ENCODE data around the gene WTAP. TPM values are rescaled to one million over a fixed set of nuclear protein-coding genes. Genes with fewer than 3 reads are reported as not detected.
"Not testable (repeated sequence)": the region's sequence is repeated elsewhere in the genome, so short reads cannot be mapped to it uniquely, and the experiment has no call there.

The WTAP gene
- total RNA-seq, 2 experiments from 2014 or later: 87.2 to 91.5 TPM

DNA sequence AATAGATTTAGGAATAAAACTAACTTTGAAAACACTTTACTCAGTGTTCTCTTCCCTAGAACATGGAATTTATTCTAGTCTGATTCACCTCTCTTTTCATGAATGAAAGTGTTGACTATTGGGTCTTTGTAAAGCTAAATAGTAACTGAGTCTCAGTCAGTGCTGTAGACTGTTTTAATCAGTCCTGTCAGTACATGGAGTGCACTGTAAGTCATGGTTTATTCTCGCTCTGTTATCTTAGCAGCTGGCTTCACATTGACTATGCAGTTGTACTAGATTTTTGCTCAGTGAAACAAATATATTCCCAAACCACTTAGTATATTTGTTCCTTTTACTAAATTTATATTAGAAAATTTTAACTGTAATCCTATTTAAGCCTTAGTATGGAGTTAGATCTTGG lies 19.5 kb downstream of the WTAP start:
- CTCF ChIA-PET: interaction anchor here (1.3 to 1.5 kb wide), 2 partner anchors 15 to 18 kb away, joined by 3 to 4 read pairs; no protein-coding TSS in a partner anchor
- intact Hi-C loops (cut with DNase I, micrococcal nuclease): no loop called here

DNA sequence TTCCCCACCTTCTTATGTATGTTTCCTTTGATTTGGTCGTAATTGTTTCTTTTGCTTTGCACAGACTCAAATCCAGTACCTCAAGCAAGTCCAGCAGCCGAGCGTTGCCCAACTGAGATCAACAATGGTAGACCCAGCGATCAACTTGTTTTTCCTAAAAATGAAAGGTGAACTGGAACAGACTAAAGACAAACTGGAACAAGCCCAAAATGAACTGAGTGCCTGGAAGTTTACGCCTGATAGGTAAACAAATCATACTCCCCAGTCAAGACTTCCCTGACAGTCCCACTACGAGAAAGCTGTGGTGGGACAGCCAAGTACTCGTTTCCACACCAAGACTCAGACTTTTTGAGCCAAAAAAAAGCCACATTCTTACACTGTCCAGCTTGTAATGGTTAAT lies 20.8 kb downstream of the WTAP start:
- H3K4me3 Mint-ChIP-seq; ATAC-seq; intact Hi-C loops (cut with DNase I, micrococcal nuclease); H3K9me3 Mint-ChIP-seq (ENCODE audit: low read depth); DNase-seq; H3K4me1 Mint-ChIP-seq; H3K27me3 Mint-ChIP-seq; POLR2A ChIA-PET: not testable (repeated sequence)
- Mint-ChIP-seq H3K36me3 (ENCODE audit: low read depth) (peaks cover 56% of the 10 kb centered on the region), H3K27ac (peak overlapping the region; percentile 70)
- CTCF ChIA-PET: interaction anchor here (0.7 to 1.3 kb wide), 2 partner anchors 17 to 49 kb away, joined by 3 read pairs; no protein-coding TSS in a partner anchor

More for the DNA sequence above, 19.5 kb downstream of the WTAP start:
- H3K27ac Mint-ChIP-seq: no peak overlapping the region
- H3K27me3 Mint-ChIP-seq: no peaks in the 10 kb centered on the region
- no peak for DNase-seq
- H3K36me3 Mint-ChIP-seq (ENCODE audit: low read depth): peaks cover 58% of the 10 kb centered on the region
- no peak overlapping the region for H3K4me3 Mint-ChIP-seq
- POLR2A ChIA-PET: no interaction called here
- ATAC-seq: no peak
- no peaks in the 10 kb centered on the region for H3K9me3 Mint-ChIP-seq (ENCODE audit: low read depth)
- peaks cover 4% of the 10 kb centered on the region for H3K4me1 Mint-ChIP-seq

DNA sequence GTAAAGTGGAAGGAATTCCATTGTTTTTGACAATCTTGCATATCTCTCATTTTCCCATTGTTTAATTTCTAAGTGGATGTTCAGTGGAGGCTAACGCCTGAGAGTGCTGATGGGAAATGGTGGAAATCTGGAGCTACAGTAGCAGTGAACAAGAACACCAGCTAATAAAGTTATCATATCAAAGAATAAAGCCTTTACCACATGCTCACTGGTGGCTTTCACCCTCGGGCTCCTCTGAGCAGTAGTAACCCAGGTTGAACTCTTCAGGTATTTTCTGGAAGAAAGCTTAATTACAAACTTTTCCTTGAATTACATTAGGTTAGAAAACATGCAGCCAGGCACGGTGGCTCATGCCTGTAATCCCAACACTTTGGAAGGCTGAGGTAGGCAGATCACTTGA lies 24.1 kb downstream of the WTAP start:
- ChIA-PET CTCF (interaction anchor here (0.6 to 1.5 kb wide), 4 partner anchors 10 to 30 kb away, joined by 3 to 6 read pairs (median 4); no protein-coding TSS in a partner anchor), POLR2A (interaction anchor here (0.5 to 0.8 kb wide), 2 partner anchors 9 to 23 kb away, joined by 3 to 4 read pairs; no protein-coding TSS in a partner anchor)
- H3K27me3 Mint-ChIP-seq: no peaks in the 10 kb centered on the region
- peaks cover 2% of the 10 kb centered on the region for H3K4me1 Mint-ChIP-seq
- DNase-seq: no peak
- no peak overlapping the region for H3K4me3 Mint-ChIP-seq
- intact Hi-C loops (cut with DNase I, micrococcal nuclease): loop anchor here in 1 of 2 experiments (5.0 kb wide), 1 partner anchor 36 kb away; the partner anchor contains the start of gene TCP1
- H3K36me3 Mint-ChIP-seq (ENCODE audit: low read depth): peaks cover 55% of the 10 kb centered on the region
- H3K27ac Mint-ChIP-seq: no peak overlapping the region
- no peaks in the 10 kb centered on the region for H3K9me3 Mint-ChIP-seq (ENCODE audit: low read depth)
- ATAC-seq: no peak

DNA sequence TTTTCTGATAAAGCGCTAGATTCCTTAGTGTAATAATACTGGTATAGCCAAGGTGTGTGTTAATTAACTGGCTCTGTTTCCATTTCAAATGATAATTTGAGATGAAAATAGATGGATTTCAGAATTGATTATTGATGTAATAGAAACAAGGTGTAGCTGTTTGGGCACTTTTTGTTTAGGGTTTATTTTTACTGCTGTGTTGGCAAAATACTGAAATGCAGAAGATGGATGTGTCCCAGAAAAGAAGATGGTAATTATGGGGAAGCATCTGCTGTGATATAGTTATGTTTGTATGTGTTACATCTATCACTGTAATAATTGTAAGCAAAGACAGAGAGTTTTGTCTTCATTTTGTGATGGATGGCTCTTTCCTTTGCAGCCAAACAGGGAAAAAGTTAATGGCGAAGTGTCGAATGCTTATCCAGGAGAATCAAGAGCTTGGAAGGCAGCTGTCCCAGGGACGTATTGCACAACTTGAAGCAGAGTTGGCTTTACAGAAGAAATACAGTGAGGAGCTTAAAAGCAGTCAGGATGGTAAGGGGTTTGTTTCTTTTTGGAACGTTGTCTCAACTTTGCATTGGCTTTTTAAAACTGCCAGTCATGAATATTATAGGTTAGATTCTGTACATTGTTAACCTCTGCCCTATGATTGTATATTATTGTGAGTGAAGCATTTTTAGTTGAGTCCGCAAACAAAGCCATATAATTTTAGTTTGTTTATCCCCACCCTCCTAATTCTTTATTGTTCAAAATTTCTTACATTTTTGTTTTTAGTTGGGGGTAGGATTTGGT lies 26.0 kb downstream of the WTAP start:
- peaks cover 2% of the 10 kb centered on the region for H3K4me1 Mint-ChIP-seq
- H3K4me3 Mint-ChIP-seq: no peak overlapping the region
- peak overlapping the region; percentile 10 for H3K27ac Mint-ChIP-seq
- intact Hi-C loops (cut with DNase I, micrococcal nuclease): loop anchor here in 1 of 2 experiments (5.0 kb wide), 1 partner anchor 34 kb away; the partner anchor contains the start of gene TCP1
- H3K9me3 Mint-ChIP-seq (ENCODE audit: low read depth): no peaks in the 10 kb centered on the region
- DNase-seq (no peak), ATAC-seq (no peak)
- CTCF ChIA-PET: interaction anchor here (0.6 to 1.2 kb wide), 3 partner anchors 13 to 404 kb away, joined by 3 read pairs; no protein-coding TSS in a partner anchor
- POLR2A ChIA-PET: no interaction called here
- H3K27me3 Mint-ChIP-seq: no peaks in the 10 kb centered on the region
- H3K36me3 Mint-ChIP-seq (ENCODE audit: low read depth): peaks cover 63% of the 10 kb centered on the region

DNA sequence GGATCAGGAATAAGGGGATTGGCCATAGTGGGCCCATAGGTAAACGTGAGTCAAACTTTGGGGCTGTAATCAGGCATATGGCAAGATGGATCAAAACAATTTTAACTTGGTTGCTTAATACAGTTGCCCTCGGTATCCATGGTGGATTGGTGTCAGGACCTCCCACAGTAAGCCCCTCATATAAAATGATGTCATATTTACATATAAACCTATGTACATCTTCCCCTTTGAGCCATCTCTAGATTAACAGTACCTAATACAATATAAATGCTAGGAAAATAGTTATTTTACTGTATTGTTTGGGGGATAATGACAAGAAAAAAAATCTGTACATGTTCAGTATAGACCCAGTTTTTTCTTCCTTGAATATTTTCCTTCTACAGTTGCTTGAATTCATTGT lies 27.1 kb downstream of the WTAP start:
- H3K4me1 Mint-ChIP-seq: peaks cover 6% of the 10 kb centered on the region
- ChIA-PET POLR2A (no interaction called here), CTCF (interaction anchor here (1.1 to 1.2 kb wide), 3 partner anchors 11 to 17 kb away, joined by 3 to 4 read pairs (median 3); no protein-coding TSS in a partner anchor)
- H3K27ac Mint-ChIP-seq: no peak overlapping the region
- ATAC-seq: no peak
- no peaks in the 10 kb centered on the region for H3K27me3 Mint-ChIP-seq
- intact Hi-C loops (cut with DNase I, micrococcal nuclease): loop anchor here in 1 of 2 experiments (5.0 kb wide), 1 partner anchor 33 kb away; the partner anchor contains the start of gene TCP1
- H3K36me3 Mint-ChIP-seq (ENCODE audit: low read depth): peaks cover 57% of the 10 kb centered on the region
- H3K9me3 Mint-ChIP-seq (ENCODE audit: low read depth): no peaks in the 10 kb centered on the region
- no peak for DNase-seq
- H3K4me3 Mint-ChIP-seq: no peak overlapping the region

DNA sequence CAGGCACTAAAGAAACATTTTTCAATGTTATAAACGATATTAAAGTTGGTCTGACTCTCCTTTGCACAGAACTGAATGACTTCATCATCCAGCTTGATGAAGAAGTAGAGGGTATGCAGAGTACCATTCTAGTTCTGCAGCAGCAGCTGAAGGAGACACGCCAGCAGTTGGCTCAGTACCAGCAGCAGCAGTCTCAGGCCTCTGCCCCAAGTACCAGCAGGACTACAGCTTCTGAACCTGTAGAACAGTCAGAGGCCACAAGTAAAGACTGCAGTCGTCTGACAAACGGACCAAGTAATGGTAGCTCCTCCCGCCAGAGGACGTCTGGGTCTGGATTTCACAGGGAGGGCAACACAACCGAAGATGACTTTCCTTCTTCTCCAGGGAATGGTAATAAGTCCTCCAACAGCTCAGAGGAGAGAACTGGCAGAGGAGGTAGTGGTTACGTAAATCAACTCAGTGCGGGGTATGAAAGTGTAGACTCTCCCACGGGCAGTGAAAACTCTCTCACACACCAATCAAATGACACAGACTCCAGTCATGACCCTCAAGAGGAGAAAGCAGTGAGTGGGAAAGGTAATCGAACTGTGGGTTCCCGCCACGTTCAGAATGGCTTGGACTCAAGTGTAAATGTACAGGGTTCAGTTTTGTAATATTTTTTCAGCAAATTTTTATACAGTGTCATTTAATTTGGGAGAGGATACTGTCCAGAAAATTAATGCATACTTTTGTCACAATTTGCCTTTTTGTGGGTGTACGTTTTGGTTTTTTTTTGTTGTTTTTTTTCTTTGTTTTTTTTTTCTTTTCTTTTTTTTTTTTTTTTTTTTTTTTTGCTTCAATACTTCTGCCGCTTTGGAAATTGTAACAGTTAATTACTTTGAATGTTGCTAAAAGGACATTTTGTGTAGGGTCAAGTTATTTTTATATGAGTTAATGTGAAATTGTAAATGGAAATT lies 27.9 kb downstream of the WTAP start:
- no peaks in the 10 kb centered on the region for H3K9me3 Mint-ChIP-seq (ENCODE audit: low read depth)
- H3K4me1 Mint-ChIP-seq: peaks cover 11% of the 10 kb centered on the region
- no peak for ATAC-seq
- intact Hi-C loops (cut with DNase I, micrococcal nuclease): loop anchor here in 1 of 2 experiments (5.0 kb wide), 1 partner anchor 32 kb away; the partner anchor contains the start of gene TCP1
- POLR2A ChIA-PET: no interaction called here
- H3K36me3 Mint-ChIP-seq (ENCODE audit: low read depth): peaks cover 51% of the 10 kb centered on the region
- H3K4me3 Mint-ChIP-seq: no peak overlapping the region
- peak overlapping the region; percentile 65 for H3K27ac Mint-ChIP-seq
- CTCF ChIA-PET: interaction anchor here (1.1 to 1.2 kb wide), 2 partner anchors 12 to 18 kb away, joined by 3 to 4 read pairs; no protein-coding TSS in a partner anchor
- H3K27me3 Mint-ChIP-seq: no peaks in the 10 kb centered on the region
- no peak for DNase-seq

DNA sequence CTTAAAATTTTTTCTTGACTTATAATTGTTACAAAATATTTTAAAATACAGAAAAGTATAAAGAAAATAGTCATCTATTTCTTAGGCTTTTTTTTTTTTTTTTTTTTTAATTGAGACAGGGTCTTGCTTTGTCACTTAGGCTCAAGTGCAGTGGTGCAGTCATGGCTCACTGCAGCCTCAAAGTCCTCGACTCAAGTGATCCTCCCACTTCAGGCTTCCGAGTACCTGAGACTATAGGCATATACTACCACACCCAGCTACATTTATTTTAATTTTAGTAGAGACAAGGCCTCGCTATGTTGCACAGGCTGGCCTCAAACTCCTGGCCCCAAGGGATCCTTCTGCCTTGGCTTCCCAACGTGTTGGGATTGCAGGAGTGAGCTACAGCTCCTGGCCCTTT lies 29.2 kb downstream of the WTAP start:
- Mint-ChIP-seq H3K36me3 (ENCODE audit: low read depth) (peaks cover 58% of the 10 kb centered on the region), H3K27me3 (no peaks in the 10 kb centered on the region), H3K9me3 (ENCODE audit: low read depth) (no peaks in the 10 kb centered on the region), H3K4me1 (peaks cover 18% of the 10 kb centered on the region), H3K27ac (no peak overlapping the region), H3K4me3 (no peak overlapping the region)
- ATAC-seq (no peak), DNase-seq (no peak)
- ChIA-PET CTCF (interaction anchor here (0.7 kb wide), 1 partner anchor 14 kb away, joined by 3 read pairs; no protein-coding TSS in a partner anchor), POLR2A (interaction anchor here (0.6 kb wide), 1 partner anchor 77 kb away, joined by 3 read pairs; no protein-coding TSS in a partner anchor)
- intact Hi-C loops (cut with DNase I, micrococcal nuclease): no loop called here

DNA sequence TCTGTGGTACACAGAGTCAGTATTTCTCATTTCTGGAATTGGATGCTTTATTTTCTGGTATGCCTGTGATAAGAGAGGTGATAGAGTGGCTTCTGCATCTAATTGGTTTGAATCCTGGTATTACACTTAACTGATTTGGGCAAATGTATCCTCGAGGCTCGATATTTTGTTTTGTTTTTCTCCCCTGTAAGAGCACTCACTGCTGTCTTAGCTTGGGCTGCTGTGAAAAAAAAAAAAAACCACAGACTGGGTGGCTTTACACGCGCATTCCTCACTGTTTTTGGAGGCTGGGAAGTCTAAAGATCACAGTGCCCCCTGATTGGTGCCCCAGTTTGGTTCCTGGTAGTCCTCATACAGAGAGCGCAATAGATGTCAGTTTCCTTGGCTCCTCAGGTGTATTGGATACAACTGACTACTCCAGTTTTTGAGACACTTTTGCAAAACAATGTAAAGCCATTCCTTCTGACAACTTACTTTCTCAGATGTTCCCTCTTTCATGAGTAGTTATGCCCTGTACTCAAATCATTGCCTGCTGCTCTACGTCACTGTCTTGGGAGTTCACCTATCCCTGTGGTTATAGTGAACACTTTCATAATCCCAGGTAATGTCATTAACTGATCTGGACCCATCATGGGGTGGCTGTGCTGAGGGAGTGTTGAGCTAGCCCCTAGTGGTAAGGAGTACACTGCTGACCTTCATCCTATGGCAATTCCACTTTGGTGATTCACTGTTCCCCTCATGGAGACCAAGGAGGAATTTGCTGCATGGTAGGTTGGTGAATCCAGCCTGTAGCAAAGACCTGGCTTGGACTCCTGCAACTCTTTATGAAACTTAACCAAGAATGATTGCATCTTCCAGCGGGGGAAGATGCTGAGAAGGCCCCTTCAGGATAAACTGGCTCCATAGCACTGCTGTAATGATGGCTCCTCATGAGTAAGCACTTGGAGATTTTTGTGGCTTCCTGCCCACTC lies 31.0 kb downstream of the WTAP start:
- intact Hi-C loops (cut with DNase I, micrococcal nuclease): no loop called here
- ChIA-PET POLR2A (interaction anchor here (4.3 kb wide), 1 partner anchor 30 kb away, joined by 24 read pairs; the partner anchor contains the start of gene TCP1), CTCF (interaction anchor here (0.5 to 1.2 kb wide), 3 partner anchors 20 to 708 kb away, joined by 3 read pairs; no protein-coding TSS in a partner anchor)
- Mint-ChIP-seq H3K36me3 (ENCODE audit: low read depth) (peaks cover 58% of the 10 kb centered on the region), H3K4me1 (peaks cover 22% of the 10 kb centered on the region), H3K4me3 (no peak overlapping the region), H3K9me3 (ENCODE audit: low read depth) (no peaks in the 10 kb centered on the region), H3K27ac (peak overlapping the region; percentile 74), H3K27me3 (no peaks in the 10 kb centered on the region)
- DNase-seq (no peak), ATAC-seq (no peak)

DNA sequence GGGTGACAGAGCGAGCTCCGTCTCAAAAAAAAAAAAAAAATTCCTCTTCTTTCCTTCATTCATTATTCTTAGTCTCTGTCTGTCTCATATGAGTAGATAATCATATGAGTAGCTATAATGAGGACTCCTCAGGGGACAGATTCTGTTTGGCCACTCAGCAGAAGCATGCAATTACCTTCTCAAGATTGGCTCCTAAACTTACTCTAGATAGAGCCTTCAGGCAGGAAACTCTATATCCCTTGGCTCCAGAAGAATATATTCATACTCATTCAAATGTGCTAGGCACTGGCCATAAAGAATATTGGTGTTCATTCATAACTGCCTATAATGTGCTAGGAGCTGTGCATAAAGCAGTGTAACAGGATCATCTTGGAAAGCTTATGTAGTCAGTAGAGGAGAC lies 32.3 kb downstream of the WTAP start:
- ATAC-seq (no peak), DNase-seq (no peak)
- Mint-ChIP-seq H3K4me3 (peak overlapping the region; percentile 20), H3K27me3 (no peaks in the 10 kb centered on the region), H3K27ac (peak overlapping the region; percentile 39), H3K36me3 (ENCODE audit: low read depth) (peaks cover 56% of the 10 kb centered on the region), H3K9me3 (ENCODE audit: low read depth) (no peaks in the 10 kb centered on the region), H3K4me1 (peaks cover 23% of the 10 kb centered on the region)
- ChIA-PET CTCF (interaction anchor here (0.6 to 1.2 kb wide), 4 partner anchors 15 to 961 kb away, joined by 3 read pairs; no protein-coding TSS in a partner anchor), POLR2A (interaction anchor here (0.6 to 4.3 kb wide), 3 partner anchors 8 to 1925 kb away, joined by 3 to 24 read pairs (median 4); partner anchors contain the start of gene TCP1)
- intact Hi-C loops (cut with DNase I, micrococcal nuclease): loop anchor here in 1 of 2 experiments (2.0 kb wide), 1 partner anchor 69 kb away; no protein-coding TSS in a partner anchor

Data from activated CD4-positive, alpha-beta T cell treated with anti-CD3 and anti-CD28 coated beads for 36 hours (primary cell).